Measurements from ENCODE around the gene SPPL2B.

Gene SPPL2B

GRCh38 chr19:2342656-2343288 lies 14.3 kb downstream of the SPPL2B start:
- DNase-seq = no peak
- H3K4me2 ChIP-seq (ENCODE audit: low read depth, low read length) = no peak overlapping the region
- no peak overlapping the region for H2AFZ ChIP-seq (ENCODE audit: low read length)
- no peaks in the 10 kb centered on the region for H3K9me3 ChIP-seq (replicated peaks; ENCODE audit: insufficient read depth, low read length)
- H3K4me3 ChIP-seq (ENCODE audit: low read length) = no peak overlapping the region
- no peaks in the 10 kb centered on the region for H3F3A ChIP-seq (ENCODE audit: insufficient read depth, low read length)
- no peaks in the 10 kb centered on the region for H3K4me1 ChIP-seq (ENCODE audit: low read length)
- H4K20me1 ChIP-seq (ENCODE audit: insufficient read depth, low read length) = no peaks in the 10 kb centered on the region
- H3K79me2 ChIP-seq (ENCODE audit: low read length) = peaks cover 12% of the 10 kb centered on the region; the same call in 1 of the 2 replicates
- H3K9me2 ChIP-seq (replicated peaks; ENCODE audit: insufficient read depth, low read length) = no peaks in the 10 kb centered on the region
- no peak overlapping the region for H3K27ac ChIP-seq (ENCODE audit: low read length)
- peaks cover 5% of the 10 kb centered on the region; the same call in 1 of the 2 replicates for H3K36me3 ChIP-seq (replicated peaks; ENCODE audit: insufficient read depth, low read length)
- H3K9ac ChIP-seq (ENCODE audit: low read length) = no peak overlapping the region
- TF ChIP-seq EZH2phosphoT487 (IDR thresholded peaks at IDR 0.05; ENCODE audit: low read length) (no peak), EZH2 (optimal IDR thresholded peaks at IDR 0.05; ENCODE audit: low read depth, low read length) (no peak)
- TF ChIP-seq, protein P1, sequence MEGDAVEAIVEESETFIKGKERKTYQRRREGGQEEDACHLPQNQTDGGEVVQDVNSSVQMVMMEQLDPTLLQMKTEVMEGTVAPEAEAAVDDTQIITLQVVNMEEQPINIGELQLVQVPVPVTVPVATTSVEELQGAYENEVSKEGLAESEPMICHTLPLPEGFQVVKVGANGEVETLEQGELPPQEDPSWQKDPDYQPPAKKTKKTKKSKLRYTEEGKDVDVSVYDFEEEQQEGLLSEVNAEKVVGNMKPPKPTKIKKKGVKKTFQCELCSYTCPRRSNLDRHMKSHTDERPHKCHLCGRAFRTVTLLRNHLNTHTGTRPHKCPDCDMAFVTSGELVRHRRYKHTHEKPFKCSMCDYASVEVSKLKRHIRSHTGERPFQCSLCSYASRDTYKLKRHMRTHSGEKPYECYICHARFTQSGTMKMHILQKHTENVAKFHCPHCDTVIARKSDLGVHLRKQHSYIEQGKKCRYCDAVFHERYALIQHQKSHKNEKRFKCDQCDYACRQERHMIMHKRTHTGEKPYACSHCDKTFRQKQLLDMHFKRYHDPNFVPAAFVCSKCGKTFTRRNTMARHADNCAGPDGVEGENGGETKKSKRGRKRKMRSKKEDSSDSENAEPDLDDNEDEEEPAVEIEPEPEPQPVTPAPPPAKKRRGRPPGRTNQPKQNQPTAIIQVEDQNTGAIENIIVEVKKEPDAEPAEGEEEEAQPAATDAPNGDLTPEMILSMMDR (IDR thresholded peaks at IDR 0.05; ENCODE audit: low read length) = no peak
- H3K27me3 ChIP-seq (replicated peaks; ENCODE audit: insufficient read depth, low read length) = no peaks in the 10 kb centered on the region

- Histone ChIP-seq H3K4me1 (ENCODE audit: low read length) (no peaks in the 10 kb centered on the region), H3K9ac (ENCODE audit: low read length) (no peak overlapping the region), H3K9me2 (replicated peaks; ENCODE audit: insufficient read depth, low read length) (no peaks in the 10 kb centered on the region), H3K4me3 (ENCODE audit: low read length) (no peak overlapping the region), H3K36me3 (replicated peaks; ENCODE audit: insufficient read depth, low read length) (peaks cover 5% of the 10 kb centered on the region; the same call in 1 of the 2 replicates), H3K79me2 (ENCODE audit: low read length) (peaks cover 5% of the 10 kb centered on the region; the same call in 1 of the 2 replicates), H3K27me3 (replicated peaks; ENCODE audit: insufficient read depth, low read length) (no peaks in the 10 kb centered on the region), H2AFZ (ENCODE audit: low read length) (no peak overlapping the region), H3K27ac (ENCODE audit: low read length) (no peak overlapping the region), H3F3A (ENCODE audit: insufficient read depth, low read length) (no peaks in the 10 kb centered on the region), H3K9me3 (replicated peaks; ENCODE audit: insufficient read depth, low read length) (no peaks in the 10 kb centered on the region), H4K20me1 (ENCODE audit: insufficient read depth, low read length) (no peaks in the 10 kb centered on the region), H3K4me2 (ENCODE audit: low read depth, low read length) (no peak overlapping the region)
- DNase-seq = no peak
- TF ChIP-seq EZH2 (optimal IDR thresholded peaks at IDR 0.05; ENCODE audit: low read depth, low read length) = no peak
- TF ChIP-seq, protein P1 (IDR thresholded peaks at IDR 0.05; ENCODE audit: low read length) = no peak
- TF ChIP-seq EZH2phosphoT487 (IDR thresholded peaks at IDR 0.05; ENCODE audit: low read length) = no peak
Measured at GRCh38 chr19:2343289-2343982, 15.0 kb downstream of the SPPL2B start.

DNA sequence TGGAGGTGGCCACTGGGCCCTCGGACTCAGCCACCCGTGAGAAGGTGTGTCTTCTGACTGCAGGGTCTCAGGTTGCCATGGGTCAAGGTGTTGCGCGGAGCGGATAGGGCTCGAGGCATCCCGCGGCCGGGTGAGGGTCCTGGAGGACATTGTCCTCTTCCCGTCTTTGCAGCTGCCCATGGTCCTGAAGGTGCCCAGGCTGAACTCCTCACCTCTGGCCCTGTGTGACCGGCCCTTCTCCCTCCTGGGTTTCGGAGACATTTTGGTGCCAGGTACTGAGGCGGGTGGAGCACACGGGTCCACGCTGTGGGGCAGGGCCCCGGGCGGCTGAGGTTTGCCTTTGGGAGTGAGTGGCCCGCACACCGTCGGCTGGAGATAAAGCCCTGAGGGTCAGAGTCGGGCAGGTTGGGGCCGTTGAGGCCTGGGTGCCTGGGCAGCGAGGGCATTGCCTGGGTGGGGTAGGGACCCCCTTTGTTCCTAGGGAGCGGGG lies 15.9 kb downstream of the SPPL2B start:
- Histone ChIP-seq H3K4me2 (ENCODE audit: low read depth, low read length) (no peak overlapping the region), H3K36me3 (replicated peaks; ENCODE audit: insufficient read depth, low read length) (peaks cover 5% of the 10 kb centered on the region; the same call in 1 of the 2 replicates), H3K79me2 (ENCODE audit: low read length) (no peaks in the 10 kb centered on the region; the same call in 1 of the 2 replicates)

More for the DNA sequence above, 15.9 kb downstream of the SPPL2B start:
- H3K9ac ChIP-seq (ENCODE audit: low read length) = no peak overlapping the region
- no peak overlapping the region for H3K27ac ChIP-seq (ENCODE audit: low read length)
- no peaks in the 10 kb centered on the region for H3K9me3 ChIP-seq (replicated peaks; ENCODE audit: insufficient read depth, low read length)
- no peak overlapping the region for H2AFZ ChIP-seq (ENCODE audit: low read length)
- H3K4me1 ChIP-seq (ENCODE audit: low read length) = no peaks in the 10 kb centered on the region
- H3K27me3 ChIP-seq (replicated peaks; ENCODE audit: insufficient read depth, low read length) = no peaks in the 10 kb centered on the region
- no peaks in the 10 kb centered on the region for H4K20me1 ChIP-seq (ENCODE audit: insufficient read depth, low read length)
- no peaks in the 10 kb centered on the region for H3F3A ChIP-seq (ENCODE audit: insufficient read depth, low read length)
- DNase-seq = no peak
- no peak overlapping the region for H3K4me3 ChIP-seq (ENCODE audit: low read length)
- no peaks in the 10 kb centered on the region for H3K9me2 ChIP-seq (replicated peaks; ENCODE audit: insufficient read depth, low read length)
- TF ChIP-seq EZH2 (optimal IDR thresholded peaks at IDR 0.05; ENCODE audit: low read depth, low read length) = no peak
- TF ChIP-seq EZH2phosphoT487 (IDR thresholded peaks at IDR 0.05; ENCODE audit: low read length) = no peak
- TF ChIP-seq, protein P1 (IDR thresholded peaks at IDR 0.05; ENCODE audit: low read length) = no peak

Data from MM.1S (cell line).